GM12878 (cell line): ENCODE data around the gene APLN. TPM values are rescaled to one million over a fixed set of nuclear protein-coding genes. Genes with fewer than 3 reads are reported as not detected.

Source experiments
- ATAC-seq: fragments of 200-7000 bp; cut with Tn5 transposase; 3 replicates; pipeline ENCODE4 v1.9.1; 2020; ENCODE audit warnings: mild to moderate bottlenecking, moderate library complexity
- BruUV-seq: library from RNA; stranded (reverse); fragments of 400-500 nt; replicated peaks from 2 replicates; lab custom pipeline; 2021; lab: Mats Ljungman, UMichigan
- CTCF ChIA-PET: fragments of 300-600 bp; sonication (Branson Sonifier 250); formaldehyde crosslinking; extraction: SDS; loops from one replicate; lab custom pipeline; 2021; ENCODE audit warnings: inconsistent platforms; lab: Yijun Ruan, JAX
- POLR2A ChIA-PET: fragments of 350-600 bp; formaldehyde crosslinking; extraction: SDS; loops from one replicate; lab custom pipeline; 2021; ENCODE audit warnings: inconsistent platforms; lab: Charles Lee
- RAD21 ChIA-PET: fragments of 300-600 bp; sonication (Branson Sonifier 250); formaldehyde crosslinking; loops from one replicate; lab custom pipeline; 2023; ENCODE audit warnings: antibody characterized with exemption; ENCODE audit not compliant: unreplicated experiment; lab: Charles Lee
- SMC1A ChIA-PET: fragments of 300-600 bp; sonication (Branson Sonifier 250); formaldehyde crosslinking; loops from one replicate; lab custom pipeline; 2023; ENCODE audit not compliant: unreplicated experiment, uncharacterized antibody; lab: Charles Lee
- DNase-seq: peaks from one replicate; pipeline ENCODE4 v3.0.0-alpha.2; 2011; ENCODE audit warnings: low read depth, low spot score
- FAIRE-seq: peaks from 3 replicates; lab custom pipeline; 2011; peaks lifted over from hg19 to GRCh38; lab: Jason Lieb, UNC
- H2AFZ ChIP-seq: 2 replicates; pipeline ENCODE4 v1.6.0; 2011; ENCODE audit warnings: low read depth, low read length, control low read depth; ENCODE audit not compliant: control insufficient read depth
- H3K27ac ChIP-seq: 2 replicates; pipeline ENCODE4 v1.5.1; 2011; ENCODE audit warnings: control low read depth; ENCODE audit not compliant: control insufficient read depth, insufficient read depth
- H3K27me3 ChIP-seq, 2 experiments: replicated peaks in 1 of 2; 2 replicates each; pipeline versions ENCODE4 v1.6.0 to v1.6.1; 2011; ENCODE audit warnings: low read length in 1 of 2; ENCODE audit not compliant: control insufficient read depth in 2 of 2, insufficient read depth in 2 of 2
- H3K36me3 ChIP-seq, 2 experiments: 2 replicates each; pipeline ENCODE4 v1.5.1; 2011; ENCODE audit warnings: low read length in 1 of 2; ENCODE audit not compliant: control insufficient read depth in 2 of 2, insufficient read depth in 2 of 2
- H3K4me1 ChIP-seq: 2 replicates; pipeline ENCODE4 v1.6.1; 2011; ENCODE audit warnings: mild to moderate bottlenecking, low read length, moderate library complexity, mixed read lengths; ENCODE audit not compliant: control insufficient read depth, insufficient read depth
- H3K4me2 ChIP-seq: 2 replicates; pipeline ENCODE4 v1.6.0; 2011; ENCODE audit warnings: control low read depth; ENCODE audit not compliant: control insufficient read depth, insufficient read depth
- H3K4me3 ChIP-seq: fragments of 200-600 bp; sonication (generic); 2 replicates; pipeline ENCODE4 v1.5.1; 2016
- H3K79me2 ChIP-seq: 2 replicates; pipeline ENCODE4 v1.6.0; 2011; ENCODE audit warnings: low read length; ENCODE audit not compliant: control insufficient read depth, insufficient read depth
- H3K9ac ChIP-seq: 2 replicates; pipeline ENCODE4 v1.8.0; 2011; ENCODE audit warnings: low read length, control low read depth, mixed read lengths; ENCODE audit not compliant: control insufficient read depth, insufficient read depth
- H3K9me3 ChIP-seq: replicated peaks from 3 replicates; pipeline ENCODE4 v1.5.1; 2011; ENCODE audit warnings: mild to moderate bottlenecking, low read length; ENCODE audit not compliant: control insufficient read depth, insufficient read depth
- H4K20me1 ChIP-seq: 2 replicates; pipeline ENCODE4 v1.6.0; 2011; ENCODE audit not compliant: control insufficient read depth, insufficient read depth
- HCFC1 ChIP-seq: fragments of 150-350 bp; IDR thresholded peaks from 2 replicates; pipeline ENCODE4 v1.6.1; 2014; ENCODE audit warnings: low read length
- LARP7 ChIP-seq: fragments of 450-650 bp; IDR thresholded peaks from 2 replicates; pipeline ENCODE4 v1.6.1; 2017; ENCODE audit warnings: mild to moderate bottlenecking
- MYB ChIP-seq: fragments of 150-350 bp; IDR thresholded peaks from 2 replicates; pipeline ENCODE4 v1.6.1; 2014; ENCODE audit warnings: mild to moderate bottlenecking, low read depth, low read length, borderline replicate concordance
- NR2F1 ChIP-seq: fragments of 450-650 bp; conservative IDR thresholded peaks from 2 replicates; pipeline ENCODE4 v1.6.1; 2017; ENCODE audit warnings: mild to moderate bottlenecking
- POLR2AphosphoS5 ChIP-seq: IDR thresholded peaks from 2 replicates; pipeline ENCODE4 v1.6.1; 2011; ENCODE audit warnings: mild to moderate bottlenecking, low read length, inconsistent platforms
- SKIL ChIP-seq: fragments of 450-650 bp; IDR thresholded peaks from 2 replicates; pipeline ENCODE4 v1.6.1; 2017; ENCODE audit warnings: mild to moderate bottlenecking, low read depth, inconsistent platforms; ENCODE audit not compliant: poor library complexity, severe bottlenecking
- SMAD1 ChIP-seq: fragments of 450-650 bp; IDR thresholded peaks from 2 replicates; pipeline ENCODE4 v1.6.1; 2018; ENCODE audit warnings: mild to moderate bottlenecking, low read depth; ENCODE audit not compliant: partially characterized antibody
- SMAD5 ChIP-seq: IDR thresholded peaks from 2 replicates; pipeline ENCODE4 v1.6.1; 2016; ENCODE audit warnings: antibody characterized with exemption, low read depth
- SMC3 ChIP-seq: IDR thresholded peaks from 2 replicates; pipeline ENCODE4 v1.6.1; 2011; ENCODE audit warnings: low read length, improper control_type of control experiment, borderline replicate concordance
- ZNF384 ChIP-seq: IDR thresholded peaks from 2 replicates; pipeline ENCODE4 v1.6.1; 2012; ENCODE audit warnings: low read depth, mild to moderate bottlenecking, low read length, improper control_type of control experiment, borderline replicate concordance
- ZNF687 ChIP-seq: fragments of 450-650 bp; IDR thresholded peaks from 2 replicates; pipeline ENCODE4 v1.6.1; 2017; ENCODE audit warnings: mild to moderate bottlenecking, moderate library complexity
- WGBS: methylation state at CpG from one replicate; pipeline ENCODE4 v1.1.6; 2016; ENCODE audit warnings: low lambda C conversion rate; ENCODE audit not compliant: insufficient replicate concordance, insufficient coverage; ENCODE audit errors: missing lambda C conversion rate; 5-methylcytosine and 5-hydroxymethylcytosine counted together
- in situ Hi-C: fragments of 300-500 bp; cut with MboI; formaldehyde crosslinking; loops from 9 replicates; pipeline ENCODE4 v1.14.3; 2018; ENCODE audit warnings: mixed read lengths
- intact Hi-C: fragments of 100-400 bp; cut with micrococcal nuclease; formaldehyde crosslinking; loops from one replicate; pipeline ENCODE4 v1.14.2; 2022; ENCODE audit not compliant: unreplicated experiment
- polyA plus RNA-seq, 11 experiments: library from polyadenylated mRNA; depleted of rRNA in 4 of 11; unstranded in 6 of 11; stranded (reverse) in 5 of 11; fragments of >200 nt; fragmentation: Nextera tagmentation in 4 of 11; fragmentation: Illumina TruSeq in 1 of 11; extraction: Ambion mirVana in 4 of 11; extraction: Trizol in 1 of 11; gene quantifications; 1 replicate in 1 of 11; 2 replicates in 10 of 11; pipeline versions ENCODE4 v1.2.1 to v1.2.3, GENCODE V29; 2011 to 2016; ENCODE audit warnings: inconsistent platforms in 2 of 11, missing spikeins in 2 of 11, low read depth in 1 of 11
- total RNA-seq, 4 experiments: library from RNA; depleted of rRNA in 3 of 4; stranded (reverse); fragments of >200 nt in 3 of 4; fragmentation: Illumina TruSeq in 1 of 4; extraction: Trizol in 1 of 4; gene quantifications; 2 replicates each; pipeline versions ENCODE4 v1.2.1 to v1.2.3, GENCODE V29; 2013 to 2021
- TF ChIP-seq, protein P1 (sequence below): fragments of 450-650 bp; IDR thresholded peaks from 2 replicates; pipeline ENCODE4 v1.6.1; 2016; ENCODE audit warnings: mild to moderate bottlenecking, moderate library complexity, borderline replicate concordance
- TF ChIP-seq, protein P2 (sequence below): IDR thresholded peaks from 2 replicates; pipeline ENCODE4 v1.6.1; 2012; ENCODE audit warnings: low read depth, low read length, improper control_type of control experiment

APLN gene
- total and polyA plus RNA-seq, 10 of the 15 experiments (the other 5 are each of a cell fraction or from before 2014, with no cell fraction given): 0.31 TPM; not detected in 9

- no TSS peak for BruUV-seq
- no peak for FAIRE-seq
- SMC1A ChIA-PET: interaction anchor here (1.5 kb wide), 1 partner anchor 198 kb away, joined by 3 read pairs; no protein-coding TSS in a partner anchor
- TF ChIP-seq MYB (no peak), LARP7 (no peak), HCFC1 (no peak), SMAD5 (no peak), SMAD1 (no peak), POLR2AphosphoS5 (no peak), ZNF687 (no peak), ZNF384 (no peak), NR2F1 (no peak), SKIL (no peak), SMC3 (no peak)
- TF ChIP-seq, protein P1, sequence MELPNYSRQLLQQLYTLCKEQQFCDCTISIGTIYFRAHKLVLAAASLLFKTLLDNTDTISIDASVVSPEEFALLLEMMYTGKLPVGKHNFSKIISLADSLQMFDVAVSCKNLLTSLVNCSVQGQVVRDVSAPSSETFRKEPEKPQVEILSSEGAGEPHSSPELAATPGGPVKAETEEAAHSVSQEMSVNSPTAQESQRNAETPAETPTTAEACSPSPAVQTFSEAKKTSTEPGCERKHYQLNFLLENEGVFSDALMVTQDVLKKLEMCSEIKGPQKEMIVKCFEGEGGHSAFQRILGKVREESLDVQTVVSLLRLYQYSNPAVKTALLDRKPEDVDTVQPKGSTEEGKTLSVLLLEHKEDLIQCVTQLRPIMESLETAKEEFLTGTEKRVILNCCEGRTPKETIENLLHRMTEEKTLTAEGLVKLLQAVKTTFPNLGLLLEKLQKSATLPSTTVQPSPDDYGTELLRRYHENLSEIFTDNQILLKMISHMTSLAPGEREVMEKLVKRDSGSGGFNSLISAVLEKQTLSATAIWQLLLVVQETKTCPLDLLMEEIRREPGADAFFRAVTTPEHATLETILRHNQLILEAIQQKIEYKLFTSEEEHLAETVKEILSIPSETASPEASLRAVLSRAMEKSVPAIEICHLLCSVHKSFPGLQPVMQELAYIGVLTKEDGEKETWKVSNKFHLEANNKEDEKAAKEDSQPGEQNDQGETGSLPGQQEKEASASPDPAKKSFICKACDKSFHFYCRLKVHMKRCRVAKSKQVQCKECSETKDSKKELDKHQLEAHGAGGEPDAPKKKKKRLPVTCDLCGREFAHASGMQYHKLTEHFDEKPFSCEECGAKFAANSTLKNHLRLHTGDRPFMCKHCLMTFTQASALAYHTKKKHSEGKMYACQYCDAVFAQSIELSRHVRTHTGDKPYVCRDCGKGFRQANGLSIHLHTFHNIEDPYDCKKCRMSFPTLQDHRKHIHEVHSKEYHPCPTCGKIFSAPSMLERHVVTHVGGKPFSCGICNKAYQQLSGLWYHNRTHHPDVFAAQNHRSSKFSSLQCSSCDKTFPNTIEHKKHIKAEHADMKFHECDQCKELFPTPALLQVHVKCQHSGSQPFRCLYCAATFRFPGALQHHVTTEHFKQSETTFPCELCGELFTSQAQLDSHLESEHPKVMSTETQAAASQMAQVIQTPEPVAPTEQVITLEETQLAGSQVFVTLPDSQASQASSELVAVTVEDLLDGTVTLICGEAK: no peak
- TF ChIP-seq, protein P2, sequence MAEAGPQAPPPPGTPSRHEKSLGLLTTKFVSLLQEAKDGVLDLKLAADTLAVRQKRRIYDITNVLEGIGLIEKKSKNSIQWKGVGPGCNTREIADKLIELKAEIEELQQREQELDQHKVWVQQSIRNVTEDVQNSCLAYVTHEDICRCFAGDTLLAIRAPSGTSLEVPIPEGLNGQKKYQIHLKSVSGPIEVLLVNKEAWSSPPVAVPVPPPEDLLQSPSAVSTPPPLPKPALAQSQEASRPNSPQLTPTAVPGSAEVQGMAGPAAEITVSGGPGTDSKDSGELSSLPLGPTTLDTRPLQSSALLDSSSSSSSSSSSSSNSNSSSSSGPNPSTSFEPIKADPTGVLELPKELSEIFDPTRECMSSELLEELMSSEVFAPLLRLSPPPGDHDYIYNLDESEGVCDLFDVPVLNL: no peak
Measured at GRCh38 chrX:129631849-129632248, 22.9 kb downstream of the APLN start.

More at GRCh38 chrX:129631849-129632248, 22.9 kb downstream of the APLN start:
- H3K4me1 ChIP-seq: no peaks in the 10 kb centered on the region
- DNase-seq (no peak), ATAC-seq (no peak)
- H2AFZ ChIP-seq: no peak overlapping the region
- no peaks in the 10 kb centered on the region for H3K36me3 ChIP-seq
- no peak overlapping the region for H3K9ac ChIP-seq
- no peaks in the 10 kb centered on the region for H3K27me3 ChIP-seq
- no peaks in the 10 kb centered on the region; the same call in 2 of the 3 replicates for H3K9me3 ChIP-seq
- CTCF ChIA-PET: interaction anchor here (2.0 kb wide), 1 partner anchor 8 kb away, joined by 5 read pairs; no protein-coding TSS in a partner anchor
- H3K79me2 ChIP-seq: no peaks in the 10 kb centered on the region
- WGBS: 70% methylated on average over 5 of the region's 5 CpGs
- in situ Hi-C loops: no loop called here
- H4K20me1 ChIP-seq: no peaks in the 10 kb centered on the region
- no peak overlapping the region for H3K4me3 ChIP-seq
- POLR2A ChIA-PET: no interaction called here
- intact Hi-C loops: no loop called here
- H3K4me2 ChIP-seq: no peak overlapping the region
- H3K27ac ChIP-seq: no peak overlapping the region
- RAD21 ChIA-PET: interaction anchor here (1.6 kb wide), 1 partner anchor 9 kb away, joined by 3 read pairs; no protein-coding TSS in a partner anchor
